OCI-LY3 (cell line): ENCODE measurements around the gene ZBTB7C.
A peak's percentile ranks its signal among the peaks of the same experiment; 100 is the strongest.

Source experiments
- H2AFZ ChIP-seq: fragments of 200-600, 300-600 bp; shearing (Covaris generic); 2 replicates; pipeline ENCODE4 v1.6.0; 2014; ENCODE audit warnings: antibody characterized with exemption, low read depth, low read length
- H3K27ac ChIP-seq: fragments of 200-600, 300-600 bp; sonication (generic); 2 replicates; pipeline ENCODE4 v1.5.1; 2014; ENCODE audit warnings: mild to moderate bottlenecking, low read length, moderate library complexity, mixed read lengths
- H3K27me3 ChIP-seq: fragments of 200-600, 300-600 bp; sonication (generic); 2 replicates; pipeline ENCODE4 v1.6.1; 2014; ENCODE audit warnings: low read depth, low read length, mixed read lengths
- H3K36me3 ChIP-seq: fragments of 200-600, 300-600 bp; sonication (generic); replicated peaks from 2 replicates; pipeline ENCODE3; 2014; ENCODE audit warnings: low read depth, low read length, mixed read lengths
- H3K4me1 ChIP-seq: fragments of 300-600, 200-600 bp; sonication (generic); 2 replicates; pipeline ENCODE4 v1.6.1; 2014; ENCODE audit warnings: low read length, mixed read lengths
- H3K4me2 ChIP-seq: fragments of 200-600, 300-600 bp; sonication (generic); 2 replicates; pipeline ENCODE4 v1.6.1; 2014; ENCODE audit warnings: low read length, mixed read lengths
- H3K4me3 ChIP-seq: fragments of 300-600, 200-600 bp; sonication (generic); 2 replicates; pipeline ENCODE4 v1.5.1; 2014; ENCODE audit warnings: antibody characterized with exemption, mild to moderate bottlenecking, low read length, moderate library complexity
- H3K79me2 ChIP-seq: fragments of 300-600, 200-600 bp; shearing (Covaris generic); 2 replicates; pipeline ENCODE4 v1.6.1; 2014; ENCODE audit warnings: mild to moderate bottlenecking, low read length, mixed read lengths
- H3K9ac ChIP-seq: fragments of 300-600, 200-600 bp; shearing (Covaris generic); 2 replicates; pipeline ENCODE4 v1.6.0; 2014; ENCODE audit warnings: mild to moderate bottlenecking, low read length, moderate library complexity
- H3K9me3 ChIP-seq: fragments of 200-600, 300-600 bp; shearing (Covaris generic); 2 replicates; pipeline ENCODE4 v1.6.1; 2014; ENCODE audit warnings: low read length, mixed read lengths; ENCODE audit not compliant: insufficient read depth
- H4K20me1 ChIP-seq: fragments of 200-600, 300-600 bp; sonication (generic); 2 replicates; pipeline ENCODE4 v1.6.1; 2016; ENCODE audit warnings: low read length, mixed read lengths; ENCODE audit not compliant: insufficient read depth
- EZH2phosphoT487 ChIP-seq: fragments of 200-600 bp; shearing (Covaris generic); IDR thresholded peaks from 2 replicates; pipeline ENCODE4 v1.6.1; 2018; ENCODE audit warnings: antibody characterized with exemption, mixed run types, low read depth
- TF ChIP-seq, protein P1 (sequence below): fragments of 200-600, 300-600 bp; sonication (generic); IDR thresholded peaks from 2 replicates; pipeline ENCODE4 v1.5.1; 2014; ENCODE audit warnings: antibody characterized with exemption, low read length, low read depth

ZBTB7C gene

GRCh38 chr18:48164116-48164515 is 245.1 kb downstream of the ZBTB7C start:
- no peaks in the 10 kb centered on the region for H4K20me1 ChIP-seq
- H3K9me3 ChIP-seq, result no peaks in the 10 kb centered on the region
- no peak for TF ChIP-seq EZH2phosphoT487
- TF ChIP-seq, protein P1, sequence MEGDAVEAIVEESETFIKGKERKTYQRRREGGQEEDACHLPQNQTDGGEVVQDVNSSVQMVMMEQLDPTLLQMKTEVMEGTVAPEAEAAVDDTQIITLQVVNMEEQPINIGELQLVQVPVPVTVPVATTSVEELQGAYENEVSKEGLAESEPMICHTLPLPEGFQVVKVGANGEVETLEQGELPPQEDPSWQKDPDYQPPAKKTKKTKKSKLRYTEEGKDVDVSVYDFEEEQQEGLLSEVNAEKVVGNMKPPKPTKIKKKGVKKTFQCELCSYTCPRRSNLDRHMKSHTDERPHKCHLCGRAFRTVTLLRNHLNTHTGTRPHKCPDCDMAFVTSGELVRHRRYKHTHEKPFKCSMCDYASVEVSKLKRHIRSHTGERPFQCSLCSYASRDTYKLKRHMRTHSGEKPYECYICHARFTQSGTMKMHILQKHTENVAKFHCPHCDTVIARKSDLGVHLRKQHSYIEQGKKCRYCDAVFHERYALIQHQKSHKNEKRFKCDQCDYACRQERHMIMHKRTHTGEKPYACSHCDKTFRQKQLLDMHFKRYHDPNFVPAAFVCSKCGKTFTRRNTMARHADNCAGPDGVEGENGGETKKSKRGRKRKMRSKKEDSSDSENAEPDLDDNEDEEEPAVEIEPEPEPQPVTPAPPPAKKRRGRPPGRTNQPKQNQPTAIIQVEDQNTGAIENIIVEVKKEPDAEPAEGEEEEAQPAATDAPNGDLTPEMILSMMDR, result no peak
- no peak overlapping the region for H3K4me3 ChIP-seq
- no peaks in the 10 kb centered on the region for H3K79me2 ChIP-seq
- no peak overlapping the region for H3K27ac ChIP-seq
- H3K36me3 ChIP-seq, result no peaks in the 10 kb centered on the region
- H3K27me3 ChIP-seq, result peaks cover 71% of the 10 kb centered on the region
- no peak overlapping the region for H3K4me2 ChIP-seq
- no peaks in the 10 kb centered on the region for H3K4me1 ChIP-seq
- H3K9ac ChIP-seq, result no peak overlapping the region
- H2AFZ ChIP-seq, result no peak overlapping the region

DNA sequence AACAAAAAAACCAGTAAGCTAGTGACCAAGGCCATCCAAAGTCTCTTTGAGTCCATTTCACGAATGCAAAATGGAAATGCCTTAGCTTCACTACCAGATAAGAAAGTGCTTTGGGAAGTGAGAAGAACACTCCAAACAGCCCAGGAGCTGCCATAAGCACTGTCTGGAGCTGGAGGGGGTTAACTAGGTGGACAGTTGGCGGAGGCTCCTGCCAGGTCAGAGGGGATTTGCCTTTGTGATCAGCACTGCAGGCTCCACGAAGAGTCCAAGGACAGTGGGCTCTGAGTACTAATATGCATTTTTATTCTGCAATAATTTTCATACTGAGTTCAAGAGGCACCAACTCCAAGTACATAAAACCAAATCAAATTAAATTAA is 245.5 kb downstream of the ZBTB7C start:
- Histone ChIP-seq H3K4me1 (no peaks in the 10 kb centered on the region), H3K36me3 (no peaks in the 10 kb centered on the region), H3K9ac (no peak overlapping the region), H3K4me2 (no peak overlapping the region), H3K9me3 (no peaks in the 10 kb centered on the region), H3K27me3 (peaks cover 67% of the 10 kb centered on the region), H3K27ac (no peak overlapping the region), H3K4me3 (no peak overlapping the region), H3K79me2 (no peaks in the 10 kb centered on the region), H2AFZ (no peak overlapping the region), H4K20me1 (no peaks in the 10 kb centered on the region)
- no peak for TF ChIP-seq EZH2phosphoT487
- TF ChIP-seq, protein P1, result no peak

DNA sequence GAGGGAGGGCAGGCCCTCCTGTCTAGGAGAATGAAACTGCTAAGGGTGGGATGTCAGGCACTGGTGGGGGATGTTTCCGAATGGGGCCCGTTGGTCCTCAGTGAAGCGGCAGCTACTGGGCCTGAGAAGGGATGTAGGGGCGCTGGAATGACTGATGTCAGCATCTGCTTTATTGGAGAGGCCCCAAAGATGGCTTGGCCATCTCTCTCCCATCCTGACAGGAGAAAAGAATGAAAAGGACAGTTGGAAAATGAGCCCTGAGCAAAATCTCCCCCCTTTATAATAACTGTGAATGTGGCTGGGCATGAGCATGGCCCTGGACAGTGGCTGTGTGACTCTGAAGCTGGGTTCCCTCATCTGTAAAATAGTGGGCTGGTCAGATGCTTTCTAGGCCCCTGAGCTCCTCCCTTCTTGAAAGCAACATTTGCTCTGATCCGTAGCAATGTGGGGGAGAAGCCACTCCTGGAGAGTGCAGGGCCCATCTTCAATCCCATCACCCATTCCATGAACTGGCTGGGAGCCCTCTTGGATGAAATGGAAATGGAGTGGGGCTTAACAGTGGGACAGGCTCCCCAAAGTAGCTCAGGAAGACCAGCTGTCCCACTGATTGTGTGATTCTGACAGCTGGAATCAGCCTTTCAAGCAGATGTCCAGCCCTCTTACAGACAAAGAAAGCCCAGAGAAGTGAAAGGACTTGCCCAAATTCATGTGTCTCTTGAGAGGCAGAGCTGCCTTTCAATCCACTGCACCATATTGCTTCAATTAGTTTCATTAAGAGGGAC is 246.0 kb downstream of the ZBTB7C start:
- H3K9ac ChIP-seq, result no peak overlapping the region
- no peak overlapping the region for H3K27ac ChIP-seq
- H3K4me2 ChIP-seq, result no peak overlapping the region
- no peaks in the 10 kb centered on the region for H3K79me2 ChIP-seq
- H3K27me3 ChIP-seq, result peaks cover 63% of the 10 kb centered on the region
- H3K4me1 ChIP-seq, result no peaks in the 10 kb centered on the region
- H3K9me3 ChIP-seq, result no peaks in the 10 kb centered on the region
- H3K4me3 ChIP-seq, result no peak overlapping the region
- H2AFZ ChIP-seq, result no peak overlapping the region
- H3K36me3 ChIP-seq, result no peaks in the 10 kb centered on the region
- H4K20me1 ChIP-seq, result no peaks in the 10 kb centered on the region
- no peak for TF ChIP-seq EZH2phosphoT487
- TF ChIP-seq, protein P1, result no peak

DNA sequence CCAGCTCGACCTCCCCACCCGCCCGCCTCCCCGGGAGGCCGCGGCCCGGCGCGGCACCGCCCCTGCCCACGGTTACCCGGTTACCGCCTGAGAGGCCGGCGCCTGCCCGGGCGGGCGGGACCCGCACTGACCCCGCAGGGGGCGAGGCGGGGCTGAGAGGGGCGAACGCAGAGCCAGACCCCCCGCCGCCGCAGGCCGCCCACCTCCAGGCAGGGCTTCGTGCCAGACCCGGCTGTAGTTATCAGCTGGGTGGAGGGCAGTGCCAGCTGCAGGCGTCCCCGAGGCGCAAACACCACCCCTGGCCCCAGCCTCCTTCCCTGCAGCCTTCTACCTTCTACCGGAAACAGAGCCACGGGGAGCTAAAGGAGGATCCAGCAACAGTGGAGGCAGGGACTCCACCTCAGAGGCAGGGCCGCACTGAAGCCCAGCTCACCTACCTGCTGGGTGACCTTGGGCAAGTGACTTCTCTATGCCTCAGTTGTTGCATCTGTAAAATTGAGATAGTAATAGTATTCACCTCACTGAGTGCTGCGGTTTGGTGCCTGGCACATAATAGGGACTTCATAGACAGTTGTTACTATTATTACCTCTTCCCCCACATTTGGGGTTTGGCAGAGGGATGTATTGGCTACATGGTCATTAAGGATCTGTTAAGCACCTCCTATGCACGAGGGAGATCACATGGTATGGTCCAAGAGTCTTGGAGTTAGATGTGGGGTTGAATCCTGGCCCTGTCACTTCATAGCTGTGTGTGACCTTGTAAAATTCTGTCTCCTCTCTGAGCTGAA is 247.1 kb downstream of the ZBTB7C start:
- Histone ChIP-seq H3K9me3 (no peaks in the 10 kb centered on the region), H3K36me3 (no peaks in the 10 kb centered on the region), H3K79me2 (no peaks in the 10 kb centered on the region), H3K27me3 (peaks cover 63% of the 10 kb centered on the region), H3K4me3 (peak overlapping the region; percentile 79), H4K20me1 (no peaks in the 10 kb centered on the region), H3K4me1 (no peaks in the 10 kb centered on the region), H3K27ac (no peak overlapping the region), H3K9ac (peak overlapping the region; percentile 45; the same call in 1 of the 2 replicates), H2AFZ (peak overlapping the region; percentile 62), H3K4me2 (peak overlapping the region; percentile 73)
- no peak for TF ChIP-seq EZH2phosphoT487
- TF ChIP-seq, protein P1, result no peak
